ENCODE results near the gene HIF1A. TPM values are rescaled to one million over a fixed set of nuclear protein-coding genes. Genes with fewer than 3 reads are reported as not detected.

HIF1A gene
- total RNA-seq, 1 donor from 2014 or later = 660 TPM

DNA sequence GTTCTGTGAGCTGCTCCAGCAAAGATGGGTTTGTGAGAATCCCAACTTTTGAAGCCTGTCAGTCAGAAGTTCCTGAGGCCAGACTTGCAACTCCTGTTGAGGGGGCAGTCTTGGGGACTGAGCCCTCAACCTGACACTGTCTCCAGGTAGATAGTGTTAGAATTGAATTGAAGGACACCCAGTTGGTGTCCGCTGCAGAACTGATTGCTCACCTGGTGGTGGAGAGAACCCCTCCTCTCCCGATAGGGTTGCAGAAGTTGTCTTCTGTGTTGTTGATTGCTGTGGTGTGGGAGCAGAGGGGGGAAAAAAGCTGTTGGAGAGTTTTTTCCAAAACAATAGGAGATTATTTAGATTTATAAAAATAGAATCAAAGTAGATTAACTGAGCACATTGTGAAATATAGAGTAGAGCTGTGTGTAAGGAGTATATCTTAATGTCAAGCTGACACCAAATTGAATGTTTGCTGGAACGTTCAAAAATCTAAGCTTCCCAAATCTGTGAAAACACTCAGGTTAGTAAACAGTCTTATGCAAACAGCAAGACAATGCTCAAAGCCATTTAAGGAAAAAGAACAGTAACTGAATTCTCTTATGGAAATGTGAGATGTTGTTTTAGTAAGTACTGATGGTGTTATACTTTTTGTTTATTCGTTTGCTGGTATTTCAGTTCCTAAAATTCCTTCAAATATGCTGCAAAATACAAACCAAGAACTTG, 18.6 kb downstream of the HIF1A start:
- Mint-ChIP-seq H3K27ac (ENCODE audit: unreplicated experiment) (peak overlapping the region; percentile 69), H3K9me3 (ENCODE audit: low read depth) (no peaks in the 10 kb centered on the region), H3K4me1 (ENCODE audit: low read depth) (peaks cover 96% of the 10 kb centered on the region), H3K27me3 (ENCODE audit: low read depth) (no peaks in the 10 kb centered on the region), H3K4me3 (ENCODE audit: unreplicated experiment) (peak overlapping the region; percentile 39), H3K36me3 (ENCODE audit: low read depth) (no peaks in the 10 kb centered on the region)
- no peak for DNase-seq (ENCODE audit: low spot score)
- TF ChIP-seq, protein P1, sequence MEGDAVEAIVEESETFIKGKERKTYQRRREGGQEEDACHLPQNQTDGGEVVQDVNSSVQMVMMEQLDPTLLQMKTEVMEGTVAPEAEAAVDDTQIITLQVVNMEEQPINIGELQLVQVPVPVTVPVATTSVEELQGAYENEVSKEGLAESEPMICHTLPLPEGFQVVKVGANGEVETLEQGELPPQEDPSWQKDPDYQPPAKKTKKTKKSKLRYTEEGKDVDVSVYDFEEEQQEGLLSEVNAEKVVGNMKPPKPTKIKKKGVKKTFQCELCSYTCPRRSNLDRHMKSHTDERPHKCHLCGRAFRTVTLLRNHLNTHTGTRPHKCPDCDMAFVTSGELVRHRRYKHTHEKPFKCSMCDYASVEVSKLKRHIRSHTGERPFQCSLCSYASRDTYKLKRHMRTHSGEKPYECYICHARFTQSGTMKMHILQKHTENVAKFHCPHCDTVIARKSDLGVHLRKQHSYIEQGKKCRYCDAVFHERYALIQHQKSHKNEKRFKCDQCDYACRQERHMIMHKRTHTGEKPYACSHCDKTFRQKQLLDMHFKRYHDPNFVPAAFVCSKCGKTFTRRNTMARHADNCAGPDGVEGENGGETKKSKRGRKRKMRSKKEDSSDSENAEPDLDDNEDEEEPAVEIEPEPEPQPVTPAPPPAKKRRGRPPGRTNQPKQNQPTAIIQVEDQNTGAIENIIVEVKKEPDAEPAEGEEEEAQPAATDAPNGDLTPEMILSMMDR (IDR thresholded peaks at IDR 0.05) = no peak

GRCh38 chr14:61716956-61717355, 21.6 kb downstream of the HIF1A start:
- TF ChIP-seq, protein P1 (IDR thresholded peaks at IDR 0.05) = no peak
- Mint-ChIP-seq H3K27ac (ENCODE audit: unreplicated experiment) (peak overlapping the region; percentile 72), H3K4me3 (ENCODE audit: unreplicated experiment) (peak overlapping the region; percentile 5), H3K27me3 (ENCODE audit: low read depth) (no peaks in the 10 kb centered on the region), H3K36me3 (ENCODE audit: low read depth) (peaks cover 4% of the 10 kb centered on the region), H3K4me1 (ENCODE audit: low read depth) (peaks cover 95% of the 10 kb centered on the region), H3K9me3 (ENCODE audit: low read depth) (no peaks in the 10 kb centered on the region)
- no peak for DNase-seq (ENCODE audit: low spot score)

- no peak for DNase-seq (ENCODE audit: low spot score)
- TF ChIP-seq, protein P1 (IDR thresholded peaks at IDR 0.05) = no peak
- H3K4me1 Mint-ChIP-seq (ENCODE audit: low read depth) = peaks cover 90% of the 10 kb centered on the region
- H3K27ac Mint-ChIP-seq (ENCODE audit: unreplicated experiment) = peak overlapping the region; percentile 32
- H3K9me3 Mint-ChIP-seq (ENCODE audit: low read depth) = no peaks in the 10 kb centered on the region
- H3K27me3 Mint-ChIP-seq (ENCODE audit: low read depth) = no peaks in the 10 kb centered on the region
- H3K36me3 Mint-ChIP-seq (ENCODE audit: low read depth) = peaks cover 8% of the 10 kb centered on the region
- no peak overlapping the region for H3K4me3 Mint-ChIP-seq (ENCODE audit: unreplicated experiment)
Measured at GRCh38 chr14:61718039-61718438, 22.7 kb downstream of the HIF1A start.

DNA sequence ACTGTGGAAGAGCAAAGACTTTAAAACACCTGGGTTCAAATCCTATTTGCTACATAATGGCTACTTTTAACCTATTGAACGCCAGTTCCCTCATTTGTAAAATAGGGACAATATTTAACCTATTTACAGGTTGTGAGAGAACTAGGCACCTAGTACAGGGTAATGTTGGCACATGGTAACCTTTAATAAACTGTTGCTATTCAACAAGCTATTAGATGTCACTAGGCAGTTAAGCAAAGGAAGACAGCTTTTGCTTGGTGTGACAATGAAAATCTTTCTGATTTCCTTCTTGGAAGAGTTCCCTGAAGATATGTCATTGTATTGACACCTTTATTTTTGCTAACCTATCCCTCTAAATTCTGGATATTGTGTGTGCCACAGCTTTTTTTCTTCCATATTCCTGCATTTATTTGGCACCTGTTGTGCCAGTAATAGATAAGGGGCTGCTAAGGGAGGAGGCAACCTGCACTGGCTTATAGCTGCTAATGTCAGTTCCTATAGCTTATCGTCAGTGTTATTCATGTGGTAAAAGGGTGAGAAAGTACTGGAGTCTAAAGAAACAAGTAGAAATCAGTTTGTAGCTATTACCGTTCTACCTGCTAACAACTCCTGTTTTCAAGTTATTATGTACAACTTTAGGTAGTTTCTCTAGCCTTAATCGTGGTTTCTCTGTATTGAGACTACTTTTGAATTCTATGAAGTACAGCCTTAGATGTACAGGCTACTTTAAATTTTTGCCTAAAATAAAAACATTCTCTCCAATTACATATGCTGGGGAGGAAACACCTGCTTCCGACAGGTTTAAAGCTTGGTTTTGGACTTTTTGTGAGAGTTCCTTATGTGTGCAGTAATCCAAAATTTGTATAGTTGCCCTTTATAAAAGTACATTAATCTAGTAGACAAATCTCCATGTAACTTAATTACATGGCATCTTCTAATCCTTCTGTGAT, 24.3 kb downstream of the HIF1A start:
- TF ChIP-seq, protein P1 (IDR thresholded peaks at IDR 0.05) = no peak
- no peak for DNase-seq (ENCODE audit: low spot score)
- Mint-ChIP-seq H3K36me3 (ENCODE audit: low read depth) (peaks cover 19% of the 10 kb centered on the region), H3K4me3 (ENCODE audit: unreplicated experiment) (peak overlapping the region; percentile 2), H3K27me3 (ENCODE audit: low read depth) (no peaks in the 10 kb centered on the region), H3K4me1 (ENCODE audit: low read depth) (peaks cover 86% of the 10 kb centered on the region), H3K9me3 (ENCODE audit: low read depth) (no peaks in the 10 kb centered on the region), H3K27ac (ENCODE audit: unreplicated experiment) (peak overlapping the region; percentile 38)

DNA sequence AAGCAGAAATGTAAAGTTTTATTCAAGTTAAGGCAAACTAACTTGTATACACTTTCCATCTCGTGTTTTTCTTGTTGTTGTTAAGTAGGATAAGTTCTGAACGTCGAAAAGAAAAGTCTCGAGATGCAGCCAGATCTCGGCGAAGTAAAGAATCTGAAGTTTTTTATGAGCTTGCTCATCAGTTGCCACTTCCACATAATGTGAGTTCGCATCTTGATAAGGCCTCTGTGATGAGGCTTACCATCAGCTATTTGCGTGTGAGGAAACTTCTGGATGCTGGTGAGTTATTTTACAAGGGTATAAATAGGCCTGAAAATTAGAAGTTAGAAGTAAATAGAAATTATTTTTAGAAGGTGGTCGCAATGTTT, 25.0 kb downstream of the HIF1A start:
- peak overlapping the region; percentile 34 for H3K27ac Mint-ChIP-seq (ENCODE audit: unreplicated experiment)
- no peaks in the 10 kb centered on the region for H3K27me3 Mint-ChIP-seq (ENCODE audit: low read depth)
- peak overlapping the region; percentile 2 for H3K4me3 Mint-ChIP-seq (ENCODE audit: unreplicated experiment)
- peaks cover 85% of the 10 kb centered on the region for H3K4me1 Mint-ChIP-seq (ENCODE audit: low read depth)
- DNase-seq (ENCODE audit: low spot score) = no peak
- TF ChIP-seq, protein P1 (IDR thresholded peaks at IDR 0.05) = no peak
- peaks cover 24% of the 10 kb centered on the region for H3K36me3 Mint-ChIP-seq (ENCODE audit: low read depth)
- H3K9me3 Mint-ChIP-seq (ENCODE audit: low read depth) = no peaks in the 10 kb centered on the region

Measured in chondrocyte (in vitro differentiated cells).